Measurements from ENCODE around the gene KLF17. TPM values are rescaled to one million over a fixed set of nuclear protein-coding genes. Genes with fewer than 3 reads are reported as not detected.

Gene KLF17
- total RNA-seq, 1 donor from 2014 or later = not detected

- no peaks in the 10 kb centered on the region for H3K79me2 ChIP-seq (ENCODE audit: low read depth)
- Mint-ChIP-seq H3K9me3 (peaks cover 9% of the 10 kb centered on the region), H3K36me3 (no peaks in the 10 kb centered on the region), H3K4me3 (no peak overlapping the region), H3K27ac (no peak overlapping the region), H3K4me1 (peaks cover 22% of the 10 kb centered on the region), H3K27me3 (ENCODE audit: insufficient read depth, low read depth) (peaks cover 4% of the 10 kb centered on the region)
- H3K9ac ChIP-seq = no peak overlapping the region
- no peaks in the 10 kb centered on the region for H3K4me1 ChIP-seq
- H3K9me3 ChIP-seq (ENCODE audit: low read depth) = no peaks in the 10 kb centered on the region
- DNase-seq (ENCODE audit: low spot score) = no peak
- no peak for TF ChIP-seq EZH2phosphoT487 (IDR thresholded peaks at IDR 0.05)
- TF ChIP-seq EZH2 (IDR thresholded peaks at IDR 0.05) = no peak
- TF ChIP-seq CTCF (IDR thresholded peaks at IDR 0.05) = no peak
- H3K27ac ChIP-seq = no peak overlapping the region
- H2AFZ ChIP-seq (replicated peaks) = no peak overlapping the region
- H3K36me3 ChIP-seq = no peaks in the 10 kb centered on the region
- H3K4me2 ChIP-seq = no peak overlapping the region
- H4K20me1 ChIP-seq (ENCODE audit: low read depth) = no peaks in the 10 kb centered on the region
- no peaks in the 10 kb centered on the region for H3K27me3 ChIP-seq
- no peak overlapping the region for H3K4me3 ChIP-seq
- H3F3A ChIP-seq (ENCODE audit: low read depth) = no peaks in the 10 kb centered on the region
Measured at GRCh38 chr1:44089371-44090048, 29.1 kb upstream of the KLF17 start.

GRCh38 chr1:44090429-44091252 lies 28.0 kb upstream of the KLF17 start:
- DNase-seq (ENCODE audit: low spot score) = no peak
- Histone ChIP-seq H3F3A (ENCODE audit: low read depth) (no peaks in the 10 kb centered on the region), H2AFZ (replicated peaks) (no peak overlapping the region), H3K27me3 (no peaks in the 10 kb centered on the region), H4K20me1 (ENCODE audit: low read depth) (no peaks in the 10 kb centered on the region), H3K27ac (no peak overlapping the region), H3K9ac (no peak overlapping the region), H3K36me3 (no peaks in the 10 kb centered on the region), H3K4me3 (no peak overlapping the region), H3K4me1 (no peaks in the 10 kb centered on the region), H3K4me2 (no peak overlapping the region), H3K9me3 (ENCODE audit: low read depth) (no peaks in the 10 kb centered on the region), H3K79me2 (ENCODE audit: low read depth) (no peaks in the 10 kb centered on the region)
- peaks cover 22% of the 10 kb centered on the region for H3K4me1 Mint-ChIP-seq
- H3K27ac Mint-ChIP-seq = no peak overlapping the region
- no peaks in the 10 kb centered on the region for H3K36me3 Mint-ChIP-seq
- peaks cover 15% of the 10 kb centered on the region for H3K9me3 Mint-ChIP-seq
- H3K4me3 Mint-ChIP-seq = no peak overlapping the region
- H3K27me3 Mint-ChIP-seq (ENCODE audit: insufficient read depth, low read depth) = peaks cover 4% of the 10 kb centered on the region
- TF ChIP-seq EZH2 (IDR thresholded peaks at IDR 0.05) = no peak
- no peak for TF ChIP-seq EZH2phosphoT487 (IDR thresholded peaks at IDR 0.05)
- no peak for TF ChIP-seq CTCF (IDR thresholded peaks at IDR 0.05)

DNA sequence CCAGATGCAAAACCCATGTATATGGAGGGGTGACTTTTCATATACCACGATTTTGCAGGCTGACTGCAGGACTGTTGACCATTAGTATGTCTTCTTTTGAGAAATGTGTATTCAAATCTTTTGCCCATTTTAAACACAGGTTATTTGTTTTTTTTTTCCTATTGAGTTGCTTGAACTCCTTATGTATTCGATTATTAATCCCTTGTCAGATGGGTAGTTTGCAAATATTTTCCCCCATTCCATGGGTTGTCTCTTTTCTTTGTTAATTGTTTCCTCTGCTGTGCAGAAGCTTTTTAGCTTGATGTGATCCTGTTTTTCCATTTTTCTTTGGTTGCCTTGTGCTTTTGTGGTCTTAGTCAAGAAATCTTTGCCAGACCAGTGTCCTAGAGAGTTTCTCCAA lies 24.6 kb upstream of the KLF17 start:
- H3K4me1 Mint-ChIP-seq = peaks cover 15% of the 10 kb centered on the region
- H4K20me1 ChIP-seq (ENCODE audit: low read depth) = no peaks in the 10 kb centered on the region
- peaks cover 31% of the 10 kb centered on the region for H3K9me3 Mint-ChIP-seq
- DNase-seq (ENCODE audit: low spot score) = no peak
- no peaks in the 10 kb centered on the region for H3K4me1 ChIP-seq
- peaks cover 2% of the 10 kb centered on the region for H3K27me3 Mint-ChIP-seq (ENCODE audit: insufficient read depth, low read depth)
- H3K36me3 Mint-ChIP-seq = peaks cover 3% of the 10 kb centered on the region
- H3K9me3 ChIP-seq (ENCODE audit: low read depth) = no peaks in the 10 kb centered on the region
- no peak for TF ChIP-seq CTCF (IDR thresholded peaks at IDR 0.05)
- TF ChIP-seq EZH2 (IDR thresholded peaks at IDR 0.05) = no peak
- TF ChIP-seq EZH2phosphoT487 (IDR thresholded peaks at IDR 0.05) = no peak
- no peaks in the 10 kb centered on the region for H3K36me3 ChIP-seq
- no peak overlapping the region for H3K4me3 Mint-ChIP-seq
- no peaks in the 10 kb centered on the region for H3K79me2 ChIP-seq (ENCODE audit: low read depth)
- H3F3A ChIP-seq (ENCODE audit: low read depth) = no peaks in the 10 kb centered on the region
- no peaks in the 10 kb centered on the region for H3K27me3 ChIP-seq
- no peak overlapping the region for H2AFZ ChIP-seq (replicated peaks)
- no peak overlapping the region for H3K27ac ChIP-seq
- no peak overlapping the region for H3K4me3 ChIP-seq
- H3K9ac ChIP-seq = no peak overlapping the region
- no peak overlapping the region for H3K4me2 ChIP-seq
- H3K27ac Mint-ChIP-seq = no peak overlapping the region
